Activated T-cell treated with anti-CD3 and anti-CD28 coated beads, Interleukin-2, amount 50 U/mL, for 4 hours (primary cell): ENCODE results near the gene ERVFRD-1. TPM values are rescaled to one million over a fixed set of nuclear protein-coding genes. Genes with fewer than 3 reads are reported as not detected.
"Not testable (repeated sequence)": the region's sequence is repeated elsewhere in the genome, so short reads cannot be mapped to it uniquely, and the experiment has no call there.

ENCODE experiments used
- ATAC-seq, 2 donors: fragments of 200-7000 bp; cut with Tn5 transposase; one replicate each; pipeline ENCODE4 v1.10.0; 2021
- DNase-seq: peaks from one replicate; pipeline ENCODE4 v3.0.0-alpha.2; 2020
- H3K27me3 Mint-ChIP-seq: one replicate; pipeline ENCODE4 v1.8.0; 2021; ENCODE audit warnings: low read depth, mixed read lengths
- H3K36me3 Mint-ChIP-seq: one replicate; pipeline ENCODE4 v1.8.0; 2022; ENCODE audit warnings: mixed read lengths; ENCODE audit not compliant: insufficient read depth
- H3K4me1 Mint-ChIP-seq: one replicate; pipeline ENCODE4 v1.8.0; 2021; ENCODE audit warnings: low read depth, mixed read lengths
- H3K4me3 Mint-ChIP-seq: one replicate; pipeline ENCODE4 v1.8.0; 2021; ENCODE audit warnings: mild to moderate bottlenecking, moderate library complexity, mixed read lengths
- H3K9me3 Mint-ChIP-seq: one replicate; pipeline ENCODE4 v1.8.0; 2021; ENCODE audit warnings: mixed read lengths
- total RNA-seq, 3 donors: library from RNA; stranded (reverse); gene quantifications; one replicate each; pipeline ENCODE4 v1.2.1, GENCODE V29; 2021

ERVFRD-1 gene
- total RNA-seq, 3 donors from 2014 or later = not detected

- no peak for ATAC-seq
- no peaks in the 10 kb centered on the region for H3K36me3 Mint-ChIP-seq
- no peaks in the 10 kb centered on the region for H3K9me3 Mint-ChIP-seq
- peaks cover 6% of the 10 kb centered on the region for H3K27me3 Mint-ChIP-seq
- no peak overlapping the region for H3K4me3 Mint-ChIP-seq
- DNase-seq = no peak
- H3K4me1 Mint-ChIP-seq = peaks cover 9% of the 10 kb centered on the region
Observed at GRCh38 chr6:11089695-11090094, 21.8 kb downstream of the ERVFRD-1 start.

- not testable (repeated sequence) for H3K4me3 Mint-ChIP-seq, ATAC-seq, H3K4me1 Mint-ChIP-seq, DNase-seq, H3K9me3 Mint-ChIP-seq, H3K36me3 Mint-ChIP-seq, H3K27me3 Mint-ChIP-seq
Observed at GRCh38 chr6:11087141-11087812, 24.2 kb downstream of the ERVFRD-1 start.

GRCh38 chr6:11085758-11086435, 25.6 kb downstream of the ERVFRD-1 start:
- Mint-ChIP-seq H3K9me3 (no peaks in the 10 kb centered on the region), H3K4me1 (no peaks in the 10 kb centered on the region), H3K27me3 (peaks cover 9% of the 10 kb centered on the region), H3K4me3 (no peak overlapping the region), H3K36me3 (no peaks in the 10 kb centered on the region)
- ATAC-seq (no peak), DNase-seq (no peak)

DNA sequence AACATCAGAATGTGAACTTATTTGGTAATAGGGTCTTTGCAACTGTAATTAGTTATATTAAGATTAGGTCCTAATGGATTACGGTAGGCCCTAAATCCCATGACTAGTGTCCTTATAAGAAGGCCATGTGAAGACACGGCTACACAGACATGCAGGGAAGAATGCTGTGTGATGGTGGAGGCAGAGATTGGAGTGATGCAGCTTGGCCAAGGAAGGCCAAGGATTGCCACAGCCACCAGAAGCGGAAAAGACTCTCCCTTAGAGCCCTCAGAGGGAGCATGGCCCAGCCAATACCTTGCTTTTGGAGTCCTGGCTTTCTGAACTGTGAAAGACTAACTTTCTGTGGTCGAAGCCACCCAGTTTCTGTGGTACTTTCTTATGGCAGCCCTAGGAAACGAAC, 27.6 kb downstream of the ERVFRD-1 start:
- DNase-seq (no peak), ATAC-seq (no peak)
- Mint-ChIP-seq H3K27me3 (peaks cover 11% of the 10 kb centered on the region), H3K4me1 (no peaks in the 10 kb centered on the region), H3K9me3 (no peaks in the 10 kb centered on the region), H3K36me3 (no peaks in the 10 kb centered on the region), H3K4me3 (no peak overlapping the region)

DNA sequence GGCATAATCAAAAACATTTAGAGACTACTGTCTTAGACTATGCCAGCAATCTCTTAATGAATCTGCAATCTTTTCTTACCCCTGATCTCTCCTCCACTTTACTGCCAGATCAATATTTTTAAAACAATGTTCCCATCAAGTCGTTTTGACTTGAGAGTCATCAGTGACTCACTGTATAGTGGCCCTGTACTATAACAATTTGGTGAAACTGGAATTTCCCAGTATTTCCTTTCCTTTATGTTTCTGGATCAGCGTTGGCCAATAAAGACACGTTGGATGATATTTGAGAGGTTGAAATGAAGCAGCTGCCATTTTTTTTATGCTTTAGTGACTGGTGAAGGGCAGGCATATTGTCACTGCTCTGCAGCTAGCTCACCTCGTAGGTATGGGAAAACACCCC, 28.0 kb downstream of the ERVFRD-1 start:
- Mint-ChIP-seq H3K9me3 (no peaks in the 10 kb centered on the region), H3K27me3 (peaks cover 11% of the 10 kb centered on the region), H3K4me1 (no peaks in the 10 kb centered on the region), H3K36me3 (no peaks in the 10 kb centered on the region), H3K4me3 (no peak overlapping the region)
- DNase-seq (no peak), ATAC-seq (no peak)

GRCh38 chr6:11080296-11080695, 31.2 kb downstream of the ERVFRD-1 start:
- ATAC-seq (no peak), DNase-seq (no peak)
- peaks cover 5% of the 10 kb centered on the region for H3K27me3 Mint-ChIP-seq
- no peaks in the 10 kb centered on the region for H3K4me1 Mint-ChIP-seq
- no peak overlapping the region for H3K4me3 Mint-ChIP-seq
- H3K9me3 Mint-ChIP-seq = no peaks in the 10 kb centered on the region
- no peaks in the 10 kb centered on the region for H3K36me3 Mint-ChIP-seq

DNA sequence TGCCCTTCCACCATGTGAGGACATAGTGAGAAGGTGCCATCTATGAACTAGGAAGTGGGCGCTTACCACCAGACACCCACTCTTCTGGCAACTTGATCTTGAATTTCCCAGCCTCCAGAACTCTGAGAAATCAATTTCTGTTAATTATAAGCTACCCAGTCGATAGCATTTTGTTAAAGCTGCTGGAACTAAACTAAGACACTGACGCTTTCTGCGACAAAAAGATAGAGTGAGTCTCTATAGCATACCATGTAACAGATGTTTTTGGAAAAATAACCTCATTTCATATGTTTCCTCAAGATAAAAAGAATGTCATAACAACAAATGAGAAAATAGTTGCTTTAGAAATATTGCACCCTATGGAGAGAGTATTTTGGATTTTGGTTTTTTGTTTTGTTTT, 33.3 kb downstream of the ERVFRD-1 start:
- DNase-seq (no peak), ATAC-seq (no peak)
- Mint-ChIP-seq H3K4me3 (no peak overlapping the region), H3K36me3 (no peaks in the 10 kb centered on the region), H3K9me3 (no peaks in the 10 kb centered on the region), H3K27me3 (peaks cover 2% of the 10 kb centered on the region), H3K4me1 (no peaks in the 10 kb centered on the region)

DNA sequence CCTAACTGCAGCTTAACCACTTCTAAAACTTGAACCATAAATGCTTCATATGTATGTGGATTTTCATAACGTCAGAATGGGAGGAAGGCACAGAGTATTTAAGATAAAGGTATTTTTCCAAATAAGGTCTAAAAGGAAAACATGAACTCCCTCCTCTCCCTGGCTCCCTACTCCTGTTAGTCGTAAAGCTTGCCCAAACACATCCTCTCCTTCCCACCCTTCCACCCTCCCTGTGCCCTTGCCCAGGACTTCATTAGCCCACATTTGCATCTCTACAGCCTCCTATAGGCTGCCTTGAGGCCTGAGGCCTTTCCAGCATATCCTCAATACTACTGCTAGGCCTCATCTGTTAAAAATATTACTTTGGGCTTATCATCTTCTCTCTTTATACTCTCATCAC, 35.0 kb downstream of the ERVFRD-1 start:
- DNase-seq = no peak
- no peak for ATAC-seq
- Mint-ChIP-seq H3K9me3 (no peaks in the 10 kb centered on the region), H3K36me3 (no peaks in the 10 kb centered on the region), H3K4me1 (no peaks in the 10 kb centered on the region), H3K27me3 (peaks cover 2% of the 10 kb centered on the region), H3K4me3 (no peak overlapping the region)

- Mint-ChIP-seq H3K9me3 (no peaks in the 10 kb centered on the region), H3K36me3 (no peaks in the 10 kb centered on the region), H3K4me3 (no peak overlapping the region), H3K4me1 (no peaks in the 10 kb centered on the region), H3K27me3 (no peaks in the 10 kb centered on the region)
- DNase-seq = no peak
- no peak for ATAC-seq
Observed at GRCh38 chr6:11072101-11072500, 39.4 kb downstream of the ERVFRD-1 start.

DNA sequence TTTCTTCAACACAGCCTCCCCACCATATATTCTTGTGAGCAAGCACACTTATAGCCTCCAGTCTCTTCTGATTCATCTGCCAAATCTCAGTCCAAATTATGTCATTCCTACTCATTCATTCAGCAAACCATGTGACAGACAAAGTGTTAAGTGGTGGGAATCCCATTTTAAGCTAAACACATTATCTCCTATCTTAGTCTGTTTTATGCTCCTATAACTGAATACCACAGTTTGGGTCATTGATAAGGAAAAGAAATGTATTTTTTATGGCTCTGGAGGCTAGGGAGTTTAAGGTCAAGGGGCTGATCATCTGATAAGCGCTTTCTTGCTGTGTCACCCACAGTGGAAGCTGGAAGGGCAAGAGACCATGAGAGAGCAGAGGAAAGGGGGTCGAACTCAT, 41.8 kb downstream of the ERVFRD-1 start:
- Mint-ChIP-seq H3K36me3 (no peaks in the 10 kb centered on the region), H3K27me3 (no peaks in the 10 kb centered on the region), H3K9me3 (no peaks in the 10 kb centered on the region), H3K4me1 (no peaks in the 10 kb centered on the region), H3K4me3 (no peak overlapping the region)
- ATAC-seq = no peak
- DNase-seq = no peak

DNA sequence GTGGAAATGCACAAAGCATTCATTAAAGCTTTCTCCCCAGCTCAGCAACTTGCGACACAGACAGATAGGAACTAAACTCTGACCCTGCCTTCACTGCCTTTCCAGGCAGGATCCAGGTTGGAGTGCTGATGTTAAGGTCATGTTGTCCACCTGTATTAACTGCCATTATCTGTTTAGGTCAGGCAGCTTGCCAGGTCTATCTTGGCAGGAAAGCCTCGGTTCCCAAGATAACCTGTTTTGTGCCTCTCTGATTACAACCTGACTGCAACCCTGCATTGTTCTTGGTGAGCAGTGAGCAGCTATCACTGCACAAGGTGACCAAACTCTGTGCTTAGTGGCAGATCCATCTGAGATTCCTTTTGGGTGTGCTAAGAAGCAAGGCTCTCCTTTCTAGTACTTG, 44.2 kb downstream of the ERVFRD-1 start:
- no peaks in the 10 kb centered on the region for H3K36me3 Mint-ChIP-seq
- peaks cover 5% of the 10 kb centered on the region for H3K27me3 Mint-ChIP-seq
- no peaks in the 10 kb centered on the region for H3K4me1 Mint-ChIP-seq
- no peak for DNase-seq
- ATAC-seq = no peak
- H3K4me3 Mint-ChIP-seq = no peak overlapping the region
- H3K9me3 Mint-ChIP-seq = no peaks in the 10 kb centered on the region

DNA sequence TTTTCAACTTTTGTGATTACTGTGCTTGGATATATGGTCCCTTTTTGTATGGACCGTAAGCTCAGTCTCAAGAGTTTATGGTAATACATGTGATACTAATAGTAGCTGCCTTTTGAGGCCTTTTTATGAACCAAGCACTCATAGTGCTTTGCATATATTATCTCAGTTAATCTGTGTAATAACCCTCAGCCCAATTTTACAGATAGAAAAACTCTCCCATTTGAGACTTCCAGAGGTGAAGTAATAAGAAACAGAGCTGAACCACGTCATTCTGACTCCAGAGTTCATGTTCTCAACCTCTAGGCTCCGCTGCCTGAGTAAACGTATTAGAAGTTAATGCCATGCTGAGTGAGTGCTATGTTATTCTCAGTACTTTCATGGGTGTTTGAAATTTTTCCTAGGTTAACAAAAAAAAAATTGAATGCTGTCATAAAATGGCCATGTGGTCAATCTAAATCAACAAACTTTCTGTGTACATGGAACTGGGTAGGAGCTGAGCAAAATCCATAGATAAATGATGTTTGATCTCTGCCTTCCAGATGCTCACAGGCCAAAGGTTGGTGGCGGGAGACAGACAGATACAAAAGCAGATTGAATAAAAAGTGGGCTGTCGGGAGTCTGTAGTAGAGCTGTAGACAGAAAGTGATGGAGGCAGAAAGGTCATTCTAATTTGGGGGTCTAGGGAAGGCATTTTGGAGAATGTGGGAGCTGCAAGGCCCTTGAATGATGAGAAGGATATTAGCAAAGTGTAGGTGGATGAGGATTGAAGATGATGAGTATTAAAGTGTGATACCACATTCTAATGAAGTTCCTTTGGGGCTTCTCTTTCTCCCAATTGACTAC, 44.8 kb downstream of the ERVFRD-1 start:
- ATAC-seq (no peak), DNase-seq (no peak)
- Mint-ChIP-seq H3K4me3 (no peak overlapping the region), H3K9me3 (no peaks in the 10 kb centered on the region), H3K36me3 (no peaks in the 10 kb centered on the region), H3K27me3 (peaks cover 6% of the 10 kb centered on the region), H3K4me1 (no peaks in the 10 kb centered on the region)

GRCh38 chr6:11065436-11066202, 45.9 kb downstream of the ERVFRD-1 start:
- no peak for ATAC-seq

GRCh38 chr6:11064836-11065235, 46.7 kb downstream of the ERVFRD-1 start:
- ATAC-seq = no peak
- Mint-ChIP-seq H3K9me3 (no peaks in the 10 kb centered on the region), H3K27me3 (peaks cover 15% of the 10 kb centered on the region), H3K36me3 (no peaks in the 10 kb centered on the region), H3K4me3 (no peak overlapping the region), H3K4me1 (no peaks in the 10 kb centered on the region)
- DNase-seq = no peak

More at GRCh38 chr6:11065436-11066202, 45.9 kb downstream of the ERVFRD-1 start:
- Mint-ChIP-seq H3K36me3 (no peaks in the 10 kb centered on the region), H3K4me1 (no peaks in the 10 kb centered on the region), H3K4me3 (no peak overlapping the region), H3K9me3 (no peaks in the 10 kb centered on the region), H3K27me3 (peaks cover 15% of the 10 kb centered on the region)
- DNase-seq = no peak
